Hematopoietic multipotent progenitor cell treated with erythropoietin and hydrocortisone succinate and interleukin-3 and kit ligand, for 4 days (in vitro differentiated cells): ENCODE results near the gene WNT10A.
A peak's percentile ranks its signal among the peaks of the same experiment; 100 is the strongest.

ENCODE experiments used
- DNase-seq: peaks from one replicate; pipeline ENCODE4 v3.0.0-alpha.2; 2015

The WNT10A gene

GRCh38 chr2:218858138-218858445, 22.6 kb upstream of the WNT10A start:
- DNase-seq, result no peak

GRCh38 chr2:218858671-218859555, 21.7 kb upstream of the WNT10A start:
- DNase-seq, result no peak

- DNase-seq, result no peak
Measured at GRCh38 chr2:218859556-218859987, 21.1 kb upstream of the WNT10A start, which contains the start of gene WNT6. WNT6 (plus strand) TSS chr2:218859805; CDS start chr2:218860038, 233 bp downstream.

- no peak for DNase-seq
Measured at GRCh38 chr2:218859988-218860831, 20.4 kb upstream of the WNT10A start.

- peak; percentile 91 for DNase-seq
Measured at GRCh38 chr2:218860950-218861381, 19.7 kb upstream of the WNT10A start.

GRCh38 chr2:218861645-218862318, 18.9 kb upstream of the WNT10A start:
- DNase-seq, result no peak

GRCh38 chr2:218863021-218863520, 17.6 kb upstream of the WNT10A start:
- no peak for DNase-seq

- DNase-seq, result no peak
Measured at GRCh38 chr2:218865396-218865795, 15.3 kb upstream of the WNT10A start.

GRCh38 chr2:218865999-218866398, 14.7 kb upstream of the WNT10A start:
- no peak for DNase-seq

GRCh38 chr2:218867900-218868299, 12.8 kb upstream of the WNT10A start:
- DNase-seq, result no peak

GRCh38 chr2:218869064-218869463, 11.6 kb upstream of the WNT10A start:
- DNase-seq, result no peak

- DNase-seq, result peak; percentile 44
Measured at GRCh38 chr2:218870984-218871344, 9.7 kb upstream of the WNT10A start.

- DNase-seq, result no peak
Measured at GRCh38 chr2:218871345-218872302, 9.0 kb upstream of the WNT10A start.

GRCh38 chr2:218872645-218873358, 7.8 kb upstream of the WNT10A start:
- no peak for DNase-seq

GRCh38 chr2:218873359-218874194, 7.1 kb upstream of the WNT10A start:
- peak; percentile 48 for DNase-seq

- DNase-seq, result peak; percentile 56
Measured at GRCh38 chr2:218875692-218876246, 4.9 kb upstream of the WNT10A start.

GRCh38 chr2:218876562-218877219, 4.0 kb upstream of the WNT10A start:
- DNase-seq, result peak; percentile 81

- no peak for DNase-seq
Measured at GRCh38 chr2:218877331-218877730, 3.3 kb upstream of the WNT10A start.

- no peak for DNase-seq
Measured at GRCh38 chr2:218877891-218878290, 2.8 kb upstream of the WNT10A start.
